Ectodermal cell (in vitro differentiated cells): ENCODE measurements around the gene SH3YL1.

Source experiments
- H3K27ac ChIP-seq: 2 replicates; pipeline ENCODE4 v1.7.0; 2013; ENCODE audit warnings: mild to moderate bottlenecking, low read depth, low read length; ENCODE audit not compliant: insufficient read depth, poor library complexity, severe bottlenecking
- H3K27me3 ChIP-seq: 2 replicates; pipeline ENCODE4 v1.7.0; 2013; ENCODE audit warnings: mild to moderate bottlenecking, low read length; ENCODE audit not compliant: insufficient read depth, control insufficient read depth, poor library complexity, severe bottlenecking
- H3K36me3 ChIP-seq: one replicate; pipeline ENCODE4 v1.7.0; 2013; ENCODE audit warnings: low read length; ENCODE audit not compliant: control insufficient read depth, insufficient read depth
- H3K4me1 ChIP-seq: one replicate; pipeline ENCODE4 v1.7.0; 2013; ENCODE audit warnings: low read length; ENCODE audit not compliant: control insufficient read depth, insufficient read depth
- H3K4me3 ChIP-seq: 2 replicates; pipeline ENCODE4 v1.7.0; 2013; ENCODE audit warnings: low read depth, low read length, control low read depth; ENCODE audit not compliant: insufficient read depth
- H3K9me3 ChIP-seq: 2 replicates; pipeline ENCODE4 v1.7.0; 2013; ENCODE audit warnings: mild to moderate bottlenecking, low read length, moderate library complexity; ENCODE audit not compliant: control insufficient read depth
- WGBS, 2 experiments: methylation state at CpG; one replicate each; pipeline ENCODE4 v1.1.7; 2013; ENCODE audit warnings: missing lambda C conversion rate in 2 of 2; 5-methylcytosine and 5-hydroxymethylcytosine counted together

The SH3YL1 gene

DNA sequence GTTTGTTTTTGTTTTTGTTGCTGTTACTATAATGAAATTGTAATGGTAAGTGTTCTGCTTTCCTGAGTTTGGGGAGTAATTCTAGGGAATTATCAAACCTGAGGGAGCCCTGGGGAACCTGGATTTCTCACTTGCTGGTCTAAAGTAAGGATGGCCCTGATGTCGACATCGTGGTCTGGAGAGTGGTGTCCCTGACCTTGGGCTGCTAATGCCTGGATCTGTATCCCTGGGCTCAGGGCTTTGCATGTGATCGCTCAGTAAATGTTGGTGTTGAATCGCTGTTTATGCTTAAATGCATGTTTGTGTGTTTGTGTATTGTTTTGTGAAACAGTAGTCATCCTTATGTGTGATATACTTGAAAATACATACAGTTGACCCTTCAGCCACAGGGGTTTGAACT lies 7.0 kb upstream of the SH3YL1 start:
- Histone ChIP-seq H3K4me1 (peaks cover 3% of the 10 kb centered on the region), H3K4me3 (no peak overlapping the region), H3K9me3 (no peaks in the 10 kb centered on the region), H3K27me3 (no peaks in the 10 kb centered on the region), H3K36me3 (peaks cover 2% of the 10 kb centered on the region), H3K27ac (no peak overlapping the region)
- 98 to 99% methylated on average over 4 of the region's 4 CpGs for WGBS, 2 experiments

DNA sequence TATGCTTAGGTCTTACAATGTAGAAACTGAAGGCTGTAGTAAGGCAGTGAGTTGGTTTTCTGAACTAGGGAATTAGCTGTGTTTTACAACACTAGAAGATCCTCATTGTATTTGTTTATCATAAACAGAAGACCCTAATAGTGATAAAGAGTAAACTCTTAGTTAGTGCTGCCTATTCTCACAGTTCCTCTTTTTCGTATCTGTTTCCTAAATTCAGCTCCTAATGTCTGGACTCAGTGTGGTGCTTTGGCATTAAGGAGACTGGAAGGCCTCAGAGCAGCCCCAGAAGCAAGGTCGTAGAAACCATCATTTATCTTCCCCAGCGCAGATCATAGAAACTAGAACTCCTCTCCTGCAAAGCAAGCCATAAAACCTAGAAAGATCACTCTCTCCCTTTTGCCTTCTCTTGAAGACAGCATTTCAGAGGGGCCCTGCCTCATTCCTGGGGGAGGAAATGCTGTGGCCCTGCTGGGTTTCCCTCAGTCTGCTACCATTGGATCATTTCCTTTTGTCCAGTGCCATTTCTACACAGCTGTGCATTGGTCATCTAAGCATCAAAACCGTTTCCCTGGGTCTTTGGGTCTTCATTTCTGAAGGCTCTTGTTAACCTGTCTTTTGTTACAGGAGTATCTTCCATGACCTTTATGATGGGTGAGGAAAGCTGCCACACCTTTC lies 5.7 kb upstream of the SH3YL1 start:
- Histone ChIP-seq H3K4me3 (no peak overlapping the region), H3K36me3 (no peaks in the 10 kb centered on the region), H3K27me3 (no peaks in the 10 kb centered on the region), H3K9me3 (no peaks in the 10 kb centered on the region), H3K4me1 (peaks cover 6% of the 10 kb centered on the region), H3K27ac (no peak overlapping the region)
- 95 to 96% methylated on average over 4 of the region's 4 CpGs for WGBS, 2 experiments

DNA sequence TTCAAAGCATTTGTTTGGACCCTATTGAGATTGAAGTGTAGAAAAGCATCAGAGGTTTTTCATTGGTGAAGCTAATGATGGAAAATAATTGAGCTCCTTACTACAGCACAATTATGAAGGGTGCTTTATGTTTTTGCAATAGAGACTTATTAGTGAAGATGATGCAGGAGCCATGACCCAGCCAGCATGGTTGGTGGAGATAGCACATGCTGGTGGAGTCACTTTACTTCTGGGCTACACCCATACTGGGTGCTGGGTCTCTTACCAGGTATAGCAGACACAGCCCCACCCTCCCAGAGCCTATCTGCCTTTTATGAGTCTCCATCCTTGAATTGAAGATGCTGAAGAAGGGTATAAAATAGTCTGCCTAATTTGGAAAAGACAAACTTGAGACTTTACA lies 4.5 kb upstream of the SH3YL1 start:
- Histone ChIP-seq H3K36me3 (no peaks in the 10 kb centered on the region), H3K4me3 (no peak overlapping the region), H3K4me1 (peaks cover 6% of the 10 kb centered on the region), H3K9me3 (no peaks in the 10 kb centered on the region), H3K27me3 (peaks cover 10% of the 10 kb centered on the region), H3K27ac (no peak overlapping the region)

DNA sequence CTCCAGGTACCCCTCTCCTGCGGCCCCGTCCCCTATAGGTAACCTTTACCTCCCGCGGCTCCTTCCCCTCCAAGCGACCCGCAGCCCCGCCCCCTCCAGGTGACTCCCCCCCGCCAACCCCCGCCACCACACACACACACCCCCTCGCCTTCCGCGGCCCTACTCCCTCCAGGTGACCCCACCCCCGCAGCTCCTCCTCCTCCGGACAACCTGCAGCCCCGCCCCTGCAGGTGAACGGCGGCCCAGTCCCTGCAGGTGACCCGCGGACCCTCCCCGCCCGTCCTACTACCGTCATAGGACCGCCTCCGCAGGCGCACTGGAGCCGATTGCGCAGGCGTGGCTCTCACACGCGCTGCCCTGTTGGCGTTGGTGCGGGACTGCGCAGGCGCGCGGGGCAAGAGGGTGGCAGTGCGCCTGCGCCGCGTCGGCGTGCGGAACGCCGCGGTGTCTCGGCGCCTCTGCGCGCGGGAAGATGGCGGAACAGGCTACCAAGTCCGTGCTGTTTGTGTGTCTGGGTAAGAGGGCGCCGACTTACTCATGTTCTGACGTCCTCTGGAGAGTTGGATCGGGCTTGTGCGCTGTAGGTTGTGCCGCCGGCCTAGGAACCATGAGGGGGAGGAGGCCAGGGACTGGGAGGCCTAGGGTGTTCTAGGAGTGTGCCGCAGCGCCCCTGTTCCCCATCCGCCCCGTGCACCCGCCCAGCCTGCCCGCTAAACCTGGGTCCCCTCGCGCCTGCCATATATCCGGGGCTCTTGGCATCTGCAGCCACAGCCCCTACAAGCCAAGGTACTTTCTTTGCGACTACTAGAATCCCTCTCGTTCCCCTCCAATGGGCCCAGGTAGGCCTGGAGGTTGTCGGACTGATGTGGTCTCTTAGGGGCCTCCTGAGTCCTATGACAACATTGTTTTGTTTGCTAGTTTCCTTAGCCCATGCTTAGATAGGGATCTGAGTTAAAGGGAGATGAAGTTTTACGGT lies 949 bp upstream of the SH3YL1 start, which contains the start of gene ACP1:
ACP1 (plus strand) TSS at position 455 of the 976 bp plus-strand sequence; CDS start at position 473, 18 bp downstream.
- WGBS, 2 experiments: 0 to 1% methylated on average over 65 to 68 of the region's 73 CpGs
- Histone ChIP-seq H3K4me1 (peaks cover 6% of the 10 kb centered on the region), H3K27ac (no peak within 1 kb of the TSS), H3K36me3 (no peaks in the 10 kb centered on the region), H3K4me3 (peak within 1 kb of the TSS; percentile 76), H3K27me3 (peaks cover 16% of the 10 kb centered on the region), H3K9me3 (no peaks in the 10 kb centered on the region)

DNA sequence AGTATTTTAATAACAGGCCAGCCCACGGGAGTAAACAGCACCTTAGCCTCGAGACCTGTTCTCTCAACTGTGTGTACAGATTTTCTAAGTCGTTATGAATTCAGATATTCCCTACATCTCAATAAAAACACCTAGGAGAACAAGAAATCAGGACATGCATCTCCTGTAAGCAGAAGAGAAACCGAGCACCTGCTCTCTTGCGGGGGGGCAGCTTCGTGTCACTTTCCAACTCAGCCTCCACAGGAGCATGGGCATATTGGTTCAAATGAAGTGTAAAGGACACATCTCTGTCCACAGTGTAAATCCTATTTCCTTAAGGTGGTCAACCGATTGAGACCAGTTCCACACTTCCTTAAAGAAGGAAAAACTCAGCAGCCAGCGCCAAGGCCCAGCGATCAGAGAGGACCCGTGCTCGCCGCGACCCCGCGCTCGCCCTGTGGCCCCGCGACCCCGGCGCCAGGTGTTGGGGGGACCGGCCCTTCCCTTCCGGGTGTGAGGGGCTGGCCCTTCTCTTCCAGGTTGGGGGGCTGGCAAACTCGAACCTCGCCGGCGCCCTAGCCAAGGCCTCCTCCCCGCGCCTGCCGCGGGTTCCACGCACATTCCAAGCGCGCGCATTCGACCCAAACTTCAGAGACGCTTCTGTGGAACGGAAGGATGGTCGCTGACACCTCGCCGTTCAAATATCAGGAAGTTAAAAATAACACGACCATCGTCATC lies 652 bp downstream of the SH3YL1 start:
- H3K27me3 ChIP-seq: peaks cover 16% of the 10 kb centered on the region
- no peaks in the 10 kb centered on the region for H3K9me3 ChIP-seq
- H3K4me3 ChIP-seq: peak overlapping the region; percentile 76
- 71 to 76% methylated on average over 42 of the region's 42 CpGs for WGBS, 2 experiments
- H3K4me1 ChIP-seq: peaks cover 6% of the 10 kb centered on the region
- no peak overlapping the region for H3K27ac ChIP-seq
- no peaks in the 10 kb centered on the region for H3K36me3 ChIP-seq

DNA sequence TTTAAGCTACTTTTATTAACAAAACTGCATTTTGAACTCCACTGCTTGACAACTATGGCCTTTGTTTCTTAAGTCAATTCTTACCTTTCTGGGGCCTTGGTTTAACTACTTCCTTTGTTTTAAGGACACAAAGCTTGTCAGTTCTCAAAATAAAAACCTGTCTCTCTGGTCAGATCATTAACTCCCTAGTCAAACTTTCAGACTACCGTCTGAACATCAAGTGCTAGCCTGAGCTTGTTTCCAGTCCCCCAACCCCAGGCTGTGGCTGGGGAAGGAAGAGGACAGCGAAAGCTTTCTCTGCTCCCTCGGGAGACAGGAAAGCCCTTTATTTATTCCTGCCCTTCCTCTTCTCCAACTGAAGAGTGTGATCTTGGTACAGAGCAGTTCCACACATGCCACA lies 1.7 kb downstream of the SH3YL1 start:
- Histone ChIP-seq H3K4me1 (peaks cover 6% of the 10 kb centered on the region), H3K27me3 (peaks cover 16% of the 10 kb centered on the region), H3K36me3 (no peaks in the 10 kb centered on the region), H3K27ac (no peak overlapping the region), H3K9me3 (no peaks in the 10 kb centered on the region), H3K4me3 (no peak overlapping the region)
- WGBS, 2 experiments: 75 to 87% methylated on average over 3 of the region's 3 CpGs

DNA sequence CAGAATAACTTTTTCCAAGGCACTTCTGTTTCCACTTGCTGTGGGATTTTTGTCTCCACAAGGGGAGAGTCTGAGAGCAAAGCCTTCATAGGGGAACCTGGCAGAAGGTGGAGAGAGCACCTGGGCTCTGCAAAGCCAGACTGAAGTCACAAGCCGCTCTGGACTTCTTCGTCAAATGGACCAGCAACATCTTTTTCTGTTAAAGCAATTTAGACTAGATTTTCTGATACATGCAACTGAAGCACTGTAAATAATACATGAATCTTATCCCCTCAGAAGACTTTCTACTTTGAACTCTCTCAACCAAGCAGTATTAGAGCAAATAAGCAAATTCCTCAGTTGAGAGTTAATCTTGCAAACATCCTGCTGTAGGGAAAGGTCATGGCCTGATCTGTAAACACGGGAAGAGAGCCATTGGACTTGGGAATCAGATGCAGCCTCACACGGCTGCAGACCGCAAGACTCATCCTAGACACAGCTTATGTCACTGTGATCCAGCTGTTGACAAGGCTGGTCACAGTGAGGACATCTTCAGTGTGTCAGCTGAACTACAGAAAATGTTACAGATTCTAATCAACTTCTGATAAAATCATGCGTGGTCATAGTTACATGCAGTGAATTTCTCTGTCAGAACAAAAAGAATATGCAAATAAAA lies 3.2 kb downstream of the SH3YL1 start:
- 76 to 77% methylated on average over 6 of the region's 6 CpGs for WGBS, 2 experiments
- Histone ChIP-seq H3K27me3 (peaks cover 16% of the 10 kb centered on the region), H3K9me3 (no peaks in the 10 kb centered on the region)

DNA sequence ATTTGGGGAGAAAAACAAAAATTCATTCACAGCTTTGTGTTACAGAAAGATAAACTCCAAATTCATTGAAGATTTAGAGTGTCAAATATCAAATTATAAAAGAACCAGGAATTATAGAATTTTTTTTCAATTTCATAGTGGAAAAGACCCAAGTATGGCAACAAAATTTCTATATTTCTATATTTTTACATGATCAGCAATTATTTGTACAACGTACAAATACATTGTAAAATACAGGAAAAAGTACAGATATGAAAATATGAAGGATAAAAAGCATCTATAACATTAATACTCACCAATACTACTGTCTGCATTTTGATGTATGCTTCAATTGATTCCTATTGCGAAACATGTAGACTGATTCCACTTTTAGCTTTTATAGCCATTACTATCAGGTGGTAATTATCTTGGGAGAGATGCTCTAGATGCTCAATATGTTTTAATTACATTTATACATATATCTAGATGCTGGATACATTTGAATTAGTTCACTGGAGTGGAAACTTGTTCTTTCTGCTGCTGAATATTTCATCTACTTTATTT lies 4.0 kb downstream of the SH3YL1 start:
- no peak overlapping the region for H3K4me3 ChIP-seq
- H3K9me3 ChIP-seq: no peaks in the 10 kb centered on the region
- H3K4me1 ChIP-seq: no peaks in the 10 kb centered on the region
- H3K27me3 ChIP-seq: peaks cover 16% of the 10 kb centered on the region
- H3K36me3 ChIP-seq: no peaks in the 10 kb centered on the region
- no CpG with 5 or more reads among the region's 2 CpGs for WGBS, 2 experiments
- H3K27ac ChIP-seq: no peak overlapping the region

More for the DNA sequence above, 3.2 kb downstream of the SH3YL1 start:
- H3K4me1 ChIP-seq: peaks cover 1% of the 10 kb centered on the region
- no peak overlapping the region for H3K27ac ChIP-seq
- H3K36me3 ChIP-seq: no peaks in the 10 kb centered on the region
- no peak overlapping the region for H3K4me3 ChIP-seq

DNA sequence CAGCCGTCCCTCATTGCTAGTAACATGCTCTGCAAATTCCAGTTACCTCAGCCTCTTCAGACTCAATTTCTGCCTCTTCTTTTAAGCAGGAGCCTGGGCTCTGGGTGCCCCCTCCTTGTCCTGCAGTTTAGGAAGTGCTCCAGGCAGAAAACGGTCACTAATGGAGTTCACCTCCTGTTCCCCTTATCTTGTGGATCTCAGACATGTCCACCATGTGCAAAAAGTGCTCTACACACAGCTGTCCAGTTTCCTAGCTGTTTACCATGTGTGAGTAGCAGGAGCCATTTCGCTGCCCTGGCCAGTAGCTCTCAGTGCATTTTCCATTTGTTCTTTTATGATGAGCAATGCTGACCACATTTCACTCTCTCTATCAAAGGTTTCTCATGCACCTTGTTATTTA lies 4.9 kb downstream of the SH3YL1 start:
- no peaks in the 10 kb centered on the region for H3K9me3 ChIP-seq
- H3K4me3 ChIP-seq: no peak overlapping the region
- 95 to 97% methylated on average over 3 of the region's 3 CpGs for WGBS, 2 experiments
- peaks cover 12% of the 10 kb centered on the region for H3K27me3 ChIP-seq
- no peak overlapping the region for H3K27ac ChIP-seq
- no peaks in the 10 kb centered on the region for H3K36me3 ChIP-seq
- H3K4me1 ChIP-seq: no peaks in the 10 kb centered on the region
